PFSK-1 (cell line): ENCODE measurements around the gene KCP.

ENCODE experiments used
- FOXP2 ChIP-seq: optimal IDR thresholded peaks from 2 replicates; pipeline ENCODE3; 2011; ENCODE audit warnings: borderline replicate concordance, control low read depth, inconsistent platforms; ENCODE audit not compliant: insufficient read depth; ENCODE audit errors: extremely low read length, extremely low read depth
- POLR2AphosphoS5 ChIP-seq: IDR thresholded peaks from 2 replicates; pipeline ENCODE4 v1.6.1; 2012; ENCODE audit warnings: low read depth, mild to moderate bottlenecking, control low read depth, low read length, moderate library complexity
- REST ChIP-seq, 2 experiments: IDR thresholded peaks; 2 replicates each; pipeline versions ENCODE4 v1.6.1 to v1.8.0; 2011 to 2012; ENCODE audit warnings: low read depth in 2 of 2, low read length in 2 of 2, control low read depth in 1 of 2, inconsistent platforms in 1 of 2, mild to moderate bottlenecking in 1 of 2, moderate library complexity in 1 of 2; ENCODE audit not compliant: insufficient read depth in 1 of 2
- SIN3A ChIP-seq: IDR thresholded peaks from 2 replicates; pipeline ENCODE4 v1.6.1; 2012; ENCODE audit warnings: mild to moderate bottlenecking, low read length, moderate library complexity, borderline replicate concordance; ENCODE audit not compliant: insufficient read depth
- TAF1 ChIP-seq: IDR thresholded peaks from 2 replicates; pipeline ENCODE4 v1.6.1; 2012; ENCODE audit warnings: low read length, control low read depth, borderline replicate concordance; ENCODE audit not compliant: insufficient read depth

The KCP gene

GRCh38 chr7:128837521-128837921 is 73.0 kb downstream of the KCP start:
- no peak for TF ChIP-seq TAF1
- no peak for TF ChIP-seq POLR2AphosphoS5

- TF ChIP-seq REST (IDR thresholded peaks at IDR 0.05; ENCODE audit: insufficient read depth in 1 of 2, low read depth in 2 of 2, low read length in 2 of 2) (no peak), TAF1 (no peak), POLR2AphosphoS5 (no peak), SIN3A (no peak), FOXP2 (no peak)
Observed at GRCh38 chr7:128836729-128837348, 73.7 kb downstream of the KCP start.

GRCh38 chr7:128835790-128836641 is 74.5 kb downstream of the KCP start:
- no peak for TF ChIP-seq TAF1
- no peak for TF ChIP-seq POLR2AphosphoS5
- no peak for TF ChIP-seq FOXP2
- TF ChIP-seq SIN3A, result no peak
- TF ChIP-seq REST (IDR thresholded peaks at IDR 0.05; ENCODE audit: insufficient read depth in 1 of 2, low read depth in 2 of 2, low read length in 2 of 2), result no peak

GRCh38 chr7:128835231-128835751 is 75.2 kb downstream of the KCP start:
- no peak for TF ChIP-seq TAF1
- no peak for TF ChIP-seq POLR2AphosphoS5
- TF ChIP-seq REST (IDR thresholded peaks at IDR 0.05; ENCODE audit: insufficient read depth in 1 of 2, low read depth in 2 of 2, low read length in 2 of 2), result no peak
- TF ChIP-seq SIN3A, result no peak
- no peak for TF ChIP-seq FOXP2

- TF ChIP-seq POLR2AphosphoS5, result no peak
- TF ChIP-seq FOXP2, result no peak
- TF ChIP-seq SIN3A, result no peak
- no peak for TF ChIP-seq TAF1
- no peak for TF ChIP-seq REST (IDR thresholded peaks at IDR 0.05; ENCODE audit: insufficient read depth in 1 of 2, low read depth in 2 of 2, low read length in 2 of 2)
Observed at GRCh38 chr7:128833946-128834325, 76.6 kb downstream of the KCP start.
